Suprapubic skin (tissue), 4 donors: ENCODE results near the gene KRT76.

ENCODE experiments used
- CTCF ChIP-seq, 2 donors: fragments of 200-600 bp in 1 of 2; fragments of 450-650 bp in 1 of 2; sonication (generic) in 1 of 2; IDR thresholded peaks; one replicate each; pipeline ENCODE4 v1.5.1; 2016 to 2019; ENCODE audit warnings: antibody characterized with exemption in 2 of 2, mild to moderate bottlenecking in 1 of 2, moderate library complexity in 1 of 2
- POLR2A ChIP-seq, 2 donors: fragments of 450-650 bp; IDR thresholded peaks; one replicate each; pipeline ENCODE4 v1.6.1; 2017; ENCODE audit warnings: antibody characterized with exemption in 2 of 2, mild to moderate bottlenecking in 2 of 2, moderate library complexity in 2 of 2
- POLR2AphosphoS5 ChIP-seq, 3 donors: sonication (generic); formaldehyde crosslinking; IDR thresholded peaks; one replicate each; pipeline ENCODE4 v1.6.1; 2017; ENCODE audit warnings: antibody characterized with exemption in 3 of 3

- TF ChIP-seq CTCF (IDR thresholded peaks at IDR 0.05) (no peak), POLR2A (IDR thresholded peaks at IDR 0.05) (no peak), POLR2AphosphoS5 (IDR thresholded peaks at IDR 0.05) (no peak)
Measured at GRCh38 chr12:52818388-52818787, 41.2 kb upstream of the KRT76 start.
